LNCaP clone FGC (cell line): ENCODE data around the gene MOB1A.

Experiments
- DNase-seq: peaks from one replicate; pipeline ENCODE4 v3.0.0-alpha.2; 2011; ENCODE audit warnings: low read depth
- H3K4me3 ChIP-seq: 2 replicates; pipeline ENCODE4 v1.5.1; 2011; ENCODE audit warnings: mild to moderate bottlenecking, low read depth, low read length, control low read depth
- TF ChIP-seq, protein P1 (sequence below): IDR thresholded peaks from 2 replicates; pipeline ENCODE4 v1.5.1; 2012; ENCODE audit warnings: mild to moderate bottlenecking; ENCODE audit not compliant: control insufficient read depth, insufficient read depth; ENCODE audit errors: extremely low read depth

The MOB1A gene

DNA sequence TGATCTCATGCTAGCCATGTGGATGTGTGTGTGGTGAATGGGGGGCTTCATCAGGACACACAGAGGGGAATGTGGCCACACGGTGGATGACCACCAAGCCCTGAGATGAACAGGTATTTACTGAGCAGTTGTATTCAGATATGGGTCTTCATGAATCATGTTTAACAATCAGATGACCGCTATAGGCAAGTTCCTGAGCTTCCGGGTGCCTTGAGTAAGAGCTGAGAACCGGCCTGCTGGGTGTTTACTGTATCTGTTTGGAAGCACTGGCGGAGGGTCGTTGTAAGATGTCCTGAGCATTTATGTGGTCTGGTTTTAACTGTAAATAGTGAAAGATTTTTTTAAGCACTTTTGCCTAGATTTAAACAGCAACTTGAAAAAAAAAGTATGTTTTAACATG lies 74.9 kb downstream of the MOB1A start:
- TF ChIP-seq, protein P1, sequence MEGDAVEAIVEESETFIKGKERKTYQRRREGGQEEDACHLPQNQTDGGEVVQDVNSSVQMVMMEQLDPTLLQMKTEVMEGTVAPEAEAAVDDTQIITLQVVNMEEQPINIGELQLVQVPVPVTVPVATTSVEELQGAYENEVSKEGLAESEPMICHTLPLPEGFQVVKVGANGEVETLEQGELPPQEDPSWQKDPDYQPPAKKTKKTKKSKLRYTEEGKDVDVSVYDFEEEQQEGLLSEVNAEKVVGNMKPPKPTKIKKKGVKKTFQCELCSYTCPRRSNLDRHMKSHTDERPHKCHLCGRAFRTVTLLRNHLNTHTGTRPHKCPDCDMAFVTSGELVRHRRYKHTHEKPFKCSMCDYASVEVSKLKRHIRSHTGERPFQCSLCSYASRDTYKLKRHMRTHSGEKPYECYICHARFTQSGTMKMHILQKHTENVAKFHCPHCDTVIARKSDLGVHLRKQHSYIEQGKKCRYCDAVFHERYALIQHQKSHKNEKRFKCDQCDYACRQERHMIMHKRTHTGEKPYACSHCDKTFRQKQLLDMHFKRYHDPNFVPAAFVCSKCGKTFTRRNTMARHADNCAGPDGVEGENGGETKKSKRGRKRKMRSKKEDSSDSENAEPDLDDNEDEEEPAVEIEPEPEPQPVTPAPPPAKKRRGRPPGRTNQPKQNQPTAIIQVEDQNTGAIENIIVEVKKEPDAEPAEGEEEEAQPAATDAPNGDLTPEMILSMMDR = no peak
- no peak for DNase-seq
- H3K4me3 ChIP-seq = no peak overlapping the region
